LNCAP (cell line): ENCODE data around the gene RRP9.

Experiments
- CTCF ChIP-seq: fragments of 450-650 bp; IDR thresholded peaks from 2 replicates; pipeline ENCODE4 v1.5.1; 2017; ENCODE audit warnings: mild to moderate bottlenecking

RRP9 gene

DNA sequence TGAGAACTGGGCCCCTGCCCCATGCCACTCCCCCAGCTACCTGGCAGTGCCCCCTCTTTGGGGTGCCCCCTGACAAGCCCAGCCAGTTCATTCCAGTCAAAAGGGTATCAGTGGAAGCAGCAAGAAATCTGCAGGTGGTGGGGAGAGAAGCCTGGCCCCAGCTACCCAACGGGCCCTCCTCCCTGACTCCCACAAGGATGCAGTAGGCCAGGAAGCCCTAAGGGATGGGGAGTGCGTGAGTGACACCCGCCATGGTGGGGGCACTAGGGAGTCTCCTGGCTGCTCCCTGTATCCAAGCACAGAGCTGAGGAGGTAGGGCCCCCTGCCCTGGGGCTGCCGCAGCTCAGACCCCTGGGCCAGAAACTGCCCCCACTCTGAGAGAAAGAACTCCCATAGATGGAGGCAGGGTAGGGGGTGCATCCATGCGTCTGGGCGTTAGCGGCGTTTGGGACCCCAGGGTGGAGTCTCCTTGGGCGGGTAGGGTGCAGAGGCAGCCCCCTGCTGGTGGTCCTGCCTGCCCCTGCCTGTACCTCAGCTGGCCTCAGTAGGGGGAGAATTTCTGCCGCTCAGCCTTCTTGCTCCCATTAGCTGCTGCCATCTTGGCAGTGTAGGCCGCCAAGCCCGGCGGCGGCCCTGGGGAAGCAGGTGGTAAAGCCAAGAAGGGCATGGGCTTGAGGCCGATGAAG, 16.0 kb upstream of the RRP9 start:
- no peak for TF ChIP-seq CTCF

DNA sequence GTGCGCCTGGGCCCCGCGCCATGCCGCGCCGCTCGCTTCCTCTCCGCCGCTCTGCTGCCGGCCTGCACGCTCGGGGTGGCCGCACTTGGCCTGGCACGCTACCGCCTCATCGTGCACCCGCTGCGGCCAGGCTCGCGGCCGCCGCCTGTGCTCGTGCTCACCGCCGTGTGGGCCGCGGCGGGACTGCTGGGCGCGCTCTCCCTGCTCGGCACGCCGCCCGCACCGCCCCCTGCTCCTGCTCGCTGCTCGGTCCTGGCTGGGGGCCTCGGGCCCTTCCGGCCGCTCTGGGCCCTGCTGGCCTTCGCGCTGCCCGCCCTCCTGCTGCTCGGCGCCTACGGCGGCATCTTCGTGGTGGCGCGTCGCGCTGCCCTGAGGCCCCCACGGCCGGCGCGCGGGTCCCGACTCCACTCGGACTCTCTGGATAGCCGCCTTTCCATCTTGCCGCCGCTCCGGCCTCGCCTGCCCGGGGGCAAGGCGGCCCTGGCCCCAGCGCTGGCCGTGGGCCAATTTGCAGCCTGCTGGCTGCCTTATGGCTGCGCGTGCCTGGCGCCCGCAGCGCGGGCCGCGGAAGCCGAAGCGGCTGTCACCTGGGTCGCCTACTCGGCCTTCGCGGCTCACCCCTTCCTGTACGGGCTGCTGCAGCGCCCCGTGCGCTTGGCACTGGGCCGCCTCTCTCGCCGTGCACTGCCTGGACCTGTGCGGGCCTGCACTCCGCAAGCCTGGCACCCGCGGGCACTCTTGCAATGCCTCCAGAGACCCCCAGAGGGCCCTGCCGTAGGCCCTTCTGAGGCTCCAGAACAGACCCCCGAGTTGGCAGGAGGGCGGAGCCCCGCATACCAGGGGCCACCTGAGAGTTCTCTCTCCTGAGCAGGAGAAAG, 14.4 kb upstream of the RRP9 start:
- TF ChIP-seq CTCF = no peak

GRCh38 chr3:51955175-51955892, 13.6 kb upstream of the RRP9 start, which contains the start of gene GPR62:
TSS of gene GPR62 (plus strand) at chr3:51955381. CDS start at chr3:51955653, 272 bp downstream.
- no peak for TF ChIP-seq CTCF

GRCh38 chr3:51954713-51955112, 13.0 kb upstream of the RRP9 start:
- TF ChIP-seq CTCF = no peak

DNA sequence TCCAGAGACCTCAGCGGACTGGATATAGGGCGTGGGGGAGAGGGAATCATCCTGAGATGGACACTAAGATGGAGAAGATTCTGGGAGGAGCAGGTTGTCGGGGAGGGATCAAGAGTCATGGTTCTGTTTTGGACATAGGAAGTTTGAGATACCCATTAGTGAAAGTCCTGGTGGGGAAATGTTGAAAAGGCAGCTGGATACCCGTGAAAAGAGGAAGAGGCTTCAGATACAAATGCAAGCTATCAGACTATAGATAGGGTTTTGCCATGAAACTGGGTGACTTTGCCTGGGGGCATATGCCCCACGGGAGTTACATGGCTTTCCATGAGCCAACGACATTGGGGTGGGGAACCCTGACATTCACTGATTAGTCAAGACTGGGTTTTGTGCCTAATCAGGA, 12.4 kb upstream of the RRP9 start:
- no peak for TF ChIP-seq CTCF

- TF ChIP-seq CTCF = no peak
These were observed 11.7 kb upstream of the RRP9 start for GRCh38 chr3:51953445-51953844.

- TF ChIP-seq CTCF = no peak
These were observed 9.2 kb upstream of the RRP9 start for GRCh38 chr3:51950899-51951298.
